Measurements from ENCODE around the gene LLGL1. TPM values are rescaled to one million over a fixed set of nuclear protein-coding genes. Genes with fewer than 3 reads are reported as not detected.

LLGL1 gene
- total and polyA plus RNA-seq, 10 donors: 2.9 to 23.4 (median 14.5) TPM

DNA sequence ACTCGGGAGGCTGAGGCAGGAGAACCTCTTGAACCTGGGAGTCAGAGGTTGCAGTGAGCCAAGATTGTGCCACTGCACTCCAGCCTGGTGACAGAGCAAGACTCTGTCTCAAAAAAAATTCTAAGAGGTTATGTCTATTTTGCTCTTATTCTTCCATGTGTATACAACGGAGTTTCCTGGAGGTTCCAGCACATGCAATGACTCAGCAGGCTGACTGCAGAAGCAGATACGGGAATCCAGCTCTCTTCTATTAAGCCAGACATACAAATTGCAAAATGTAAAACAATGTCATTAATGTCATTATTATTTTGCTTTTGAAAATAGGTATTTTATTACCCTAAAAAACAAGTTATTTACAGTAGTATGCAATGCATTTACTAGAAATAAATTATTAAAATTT, 53.4 kb downstream of the LLGL1 start:
- Histone ChIP-seq H3K9me3 (no peaks in the 10 kb centered on the region), H3K27ac (no peak overlapping the region), H3K4me3 (no peak overlapping the region), H3K4me1 (no peaks in the 10 kb centered on the region), H3K27me3 (replicated peaks in 1 of 7) (no peaks in the 10 kb centered on the region), H3K36me3 (peaks cover 5 to 99% (median 92%) of the 10 kb centered on the region in 6 donors)
- WGBS, 5 donors: 70 to 87% (median 83%) methylated on average over 3 of the region's 3 CpGs
- TF ChIP-seq, protein P1, sequence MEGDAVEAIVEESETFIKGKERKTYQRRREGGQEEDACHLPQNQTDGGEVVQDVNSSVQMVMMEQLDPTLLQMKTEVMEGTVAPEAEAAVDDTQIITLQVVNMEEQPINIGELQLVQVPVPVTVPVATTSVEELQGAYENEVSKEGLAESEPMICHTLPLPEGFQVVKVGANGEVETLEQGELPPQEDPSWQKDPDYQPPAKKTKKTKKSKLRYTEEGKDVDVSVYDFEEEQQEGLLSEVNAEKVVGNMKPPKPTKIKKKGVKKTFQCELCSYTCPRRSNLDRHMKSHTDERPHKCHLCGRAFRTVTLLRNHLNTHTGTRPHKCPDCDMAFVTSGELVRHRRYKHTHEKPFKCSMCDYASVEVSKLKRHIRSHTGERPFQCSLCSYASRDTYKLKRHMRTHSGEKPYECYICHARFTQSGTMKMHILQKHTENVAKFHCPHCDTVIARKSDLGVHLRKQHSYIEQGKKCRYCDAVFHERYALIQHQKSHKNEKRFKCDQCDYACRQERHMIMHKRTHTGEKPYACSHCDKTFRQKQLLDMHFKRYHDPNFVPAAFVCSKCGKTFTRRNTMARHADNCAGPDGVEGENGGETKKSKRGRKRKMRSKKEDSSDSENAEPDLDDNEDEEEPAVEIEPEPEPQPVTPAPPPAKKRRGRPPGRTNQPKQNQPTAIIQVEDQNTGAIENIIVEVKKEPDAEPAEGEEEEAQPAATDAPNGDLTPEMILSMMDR (IDR thresholded peaks at IDR 0.05 in 8 of 11, conservative IDR thresholded peaks at IDR 0.05 in 3 of 11): no peak
- no peak for TF ChIP-seq POLR2A (IDR thresholded peaks at IDR 0.05)
- no peak for TF ChIP-seq POLR2AphosphoS5 (IDR thresholded peaks at IDR 0.05)
- DNase-seq: no peak
- intact Hi-C loops (cut with DNase I; ENCODE audit: low total_unique reads): no loop called here

- WGBS, 5 donors: 89 to 99% (median 95%) methylated on average over 3 to 4 of the region's 4 CpGs
- no peak for DNase-seq
- no peak overlapping the region for H3K4me3 ChIP-seq
- H3K27me3 ChIP-seq (replicated peaks in 1 of 7): no peaks in the 10 kb centered on the region
- no peak for TF ChIP-seq POLR2AphosphoS5 (IDR thresholded peaks at IDR 0.05)
- TF ChIP-seq, protein P1 (IDR thresholded peaks at IDR 0.05 in 8 of 11, conservative IDR thresholded peaks at IDR 0.05 in 3 of 11): no peak
- TF ChIP-seq POLR2A (IDR thresholded peaks at IDR 0.05): no peak
- H3K27ac ChIP-seq: no peak overlapping the region
- H3K9me3 ChIP-seq: no peaks in the 10 kb centered on the region
- H3K36me3 ChIP-seq: peaks cover 5 to 100% (median 94%) of the 10 kb centered on the region in 6 donors
- intact Hi-C loops (cut with DNase I; ENCODE audit: low total_unique reads): no loop called here
- H3K4me1 ChIP-seq: no peaks in the 10 kb centered on the region
These were observed 54.8 kb downstream of the LLGL1 start for GRCh38 chr17:18280249-18280648.

DNA sequence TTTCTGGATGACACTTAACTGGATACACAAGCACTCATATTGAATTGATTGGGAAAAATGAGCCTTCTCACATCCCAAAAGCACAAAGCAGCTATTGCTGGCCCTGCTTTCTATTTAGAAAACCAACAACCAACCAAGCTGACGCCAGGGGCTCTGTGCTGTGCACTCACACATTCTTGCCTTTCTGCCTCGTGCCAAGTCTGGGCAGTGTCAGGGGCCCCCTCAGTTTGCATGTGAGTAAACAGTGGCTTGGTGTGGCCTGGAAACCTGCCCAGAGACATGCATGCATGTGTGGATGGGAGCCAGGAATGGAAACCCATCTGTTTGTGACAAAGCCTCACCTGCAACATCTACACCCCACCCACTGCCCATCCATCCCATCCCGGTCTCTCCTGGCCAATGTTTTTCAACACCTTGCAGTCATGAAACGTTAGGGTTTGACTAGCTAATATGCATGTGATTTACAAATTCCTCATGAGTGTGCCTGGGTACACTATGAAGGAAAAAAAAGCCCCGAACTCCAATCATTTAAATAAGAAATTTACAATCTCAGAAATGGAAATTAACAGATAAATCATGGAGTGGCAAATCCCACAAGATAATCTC, 55.4 kb downstream of the LLGL1 start:
- Histone ChIP-seq H3K4me3 (no peak overlapping the region), H3K27me3 (replicated peaks in 1 of 7) (no peaks in the 10 kb centered on the region), H3K9me3 (no peaks in the 10 kb centered on the region), H3K4me1 (no peaks in the 10 kb centered on the region), H3K27ac (no peak overlapping the region), H3K36me3 (peaks cover 5 to 100% (median 98%) of the 10 kb centered on the region in 6 donors)
- intact Hi-C loops (cut with DNase I; ENCODE audit: low total_unique reads): no loop called here
- no peak for DNase-seq
- WGBS, 5 donors: 85 to 93% (median 87%) methylated on average over 5 of the region's 5 CpGs
- TF ChIP-seq POLR2A (IDR thresholded peaks at IDR 0.05): no peak
- TF ChIP-seq, protein P1 (IDR thresholded peaks at IDR 0.05 in 8 of 11, conservative IDR thresholded peaks at IDR 0.05 in 3 of 11): no peak

DNA sequence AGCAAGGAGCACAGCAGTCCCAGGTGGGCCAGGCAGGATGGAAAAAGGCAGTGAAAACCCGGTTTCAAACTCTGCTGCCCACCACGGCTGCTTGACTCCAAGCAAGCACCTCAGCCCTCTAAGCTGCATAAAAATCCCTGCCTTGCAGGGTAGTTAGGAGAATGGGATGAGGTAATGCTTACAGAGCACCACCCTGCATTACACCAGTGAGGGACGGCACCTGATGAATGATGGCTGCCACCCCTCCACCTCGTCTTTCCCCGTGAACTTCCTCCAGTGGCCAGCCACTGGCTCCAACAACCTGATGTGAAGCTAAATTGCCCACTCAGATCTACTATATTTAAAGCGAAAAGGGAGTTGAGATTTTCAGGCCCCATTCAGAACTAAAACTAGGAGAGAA, 56.4 kb downstream of the LLGL1 start:
- TF ChIP-seq POLR2AphosphoS5 (IDR thresholded peaks at IDR 0.05) (no peak), POLR2A (IDR thresholded peaks at IDR 0.05) (no peak)
- TF ChIP-seq, protein P1 (IDR thresholded peaks at IDR 0.05 in 8 of 11, conservative IDR thresholded peaks at IDR 0.05 in 3 of 11): no peak
- Histone ChIP-seq H3K27ac (no peak overlapping the region), H3K9me3 (no peaks in the 10 kb centered on the region), H3K4me1 (no peaks in the 10 kb centered on the region), H3K4me3 (no peak overlapping the region), H3K27me3 (replicated peaks in 1 of 7) (no peaks in the 10 kb centered on the region), H3K36me3 (peaks cover 5 to 100% (median 98%) of the 10 kb centered on the region in 6 donors)
- intact Hi-C loops (cut with DNase I; ENCODE audit: low total_unique reads): no loop called here
- no peak for DNase-seq
- 88 to 98% (median 91%) methylated on average over 6 of the region's 6 CpGs for WGBS, 5 donors
